GM12872 (cell line): ENCODE data around the gene VAPB.

Experiments used
- TF ChIP-seq, protein P1 (sequence below): IDR thresholded peaks from 3 replicates; pipeline ENCODE4 v1.5.1; 2011; ENCODE audit warnings: low read depth, mild to moderate bottlenecking, low read length, moderate library complexity; ENCODE audit not compliant: insufficient read depth

VAPB gene

DNA sequence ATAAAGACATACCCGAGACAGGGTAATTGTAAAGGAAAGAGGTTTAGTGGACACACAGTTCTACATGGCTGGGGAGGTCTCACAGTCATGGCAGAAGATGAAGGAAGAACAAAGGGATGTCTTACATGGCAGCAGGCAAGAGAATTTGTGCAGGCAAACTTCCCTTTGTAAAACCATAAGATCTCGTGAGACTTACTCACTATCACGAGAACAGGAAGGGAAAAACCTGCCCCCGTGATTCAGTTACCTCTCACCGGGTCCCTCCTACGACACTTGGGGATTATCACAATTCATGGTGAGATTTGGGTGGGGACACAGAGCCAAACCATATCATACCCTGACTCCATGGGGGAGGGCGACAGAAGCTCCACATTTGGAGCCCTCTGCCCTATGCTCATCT, 7.4 kb upstream of the VAPB start:
- TF ChIP-seq, protein P1, sequence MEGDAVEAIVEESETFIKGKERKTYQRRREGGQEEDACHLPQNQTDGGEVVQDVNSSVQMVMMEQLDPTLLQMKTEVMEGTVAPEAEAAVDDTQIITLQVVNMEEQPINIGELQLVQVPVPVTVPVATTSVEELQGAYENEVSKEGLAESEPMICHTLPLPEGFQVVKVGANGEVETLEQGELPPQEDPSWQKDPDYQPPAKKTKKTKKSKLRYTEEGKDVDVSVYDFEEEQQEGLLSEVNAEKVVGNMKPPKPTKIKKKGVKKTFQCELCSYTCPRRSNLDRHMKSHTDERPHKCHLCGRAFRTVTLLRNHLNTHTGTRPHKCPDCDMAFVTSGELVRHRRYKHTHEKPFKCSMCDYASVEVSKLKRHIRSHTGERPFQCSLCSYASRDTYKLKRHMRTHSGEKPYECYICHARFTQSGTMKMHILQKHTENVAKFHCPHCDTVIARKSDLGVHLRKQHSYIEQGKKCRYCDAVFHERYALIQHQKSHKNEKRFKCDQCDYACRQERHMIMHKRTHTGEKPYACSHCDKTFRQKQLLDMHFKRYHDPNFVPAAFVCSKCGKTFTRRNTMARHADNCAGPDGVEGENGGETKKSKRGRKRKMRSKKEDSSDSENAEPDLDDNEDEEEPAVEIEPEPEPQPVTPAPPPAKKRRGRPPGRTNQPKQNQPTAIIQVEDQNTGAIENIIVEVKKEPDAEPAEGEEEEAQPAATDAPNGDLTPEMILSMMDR, result no peak

DNA sequence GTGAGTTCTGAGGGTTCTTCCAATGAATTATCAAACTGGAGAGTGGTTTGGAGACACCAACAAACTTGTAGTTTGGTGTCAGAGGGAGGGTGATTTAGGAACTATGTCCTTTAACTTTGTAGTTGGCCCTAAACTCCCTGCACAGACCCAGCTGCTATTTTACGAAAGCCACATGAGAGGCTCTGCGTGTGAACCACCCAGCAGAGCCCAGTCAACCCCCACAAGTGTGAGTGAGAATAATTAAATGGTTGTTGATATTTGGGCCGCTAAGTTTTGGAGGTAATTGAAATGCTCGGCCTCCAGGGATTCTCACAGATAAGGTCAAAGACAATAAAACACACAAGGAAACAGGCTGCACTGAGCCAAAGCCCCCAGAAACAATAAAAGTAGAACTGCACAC, 6.9 kb upstream of the VAPB start:
- TF ChIP-seq, protein P1, result no peak

DNA sequence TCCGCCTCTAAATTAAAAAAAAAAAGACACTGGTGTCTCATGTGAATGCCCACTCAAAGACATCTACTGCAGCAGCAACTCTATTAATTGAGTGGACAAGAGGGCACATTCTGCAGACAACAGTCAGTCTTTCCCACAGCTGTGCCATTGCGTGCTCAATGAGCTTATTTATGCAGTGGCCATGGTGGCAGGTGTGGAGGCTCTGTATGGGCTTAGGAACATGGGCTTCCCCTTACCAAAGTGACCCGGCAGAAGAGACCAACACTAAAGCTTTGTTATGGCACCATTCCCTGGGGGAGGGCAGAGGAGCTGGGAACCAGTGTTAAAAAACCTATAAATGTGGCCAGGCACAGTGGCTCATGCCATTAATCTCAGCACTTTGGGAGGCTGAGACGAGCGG, 4.2 kb upstream of the VAPB start:
- TF ChIP-seq, protein P1, result no peak

DNA sequence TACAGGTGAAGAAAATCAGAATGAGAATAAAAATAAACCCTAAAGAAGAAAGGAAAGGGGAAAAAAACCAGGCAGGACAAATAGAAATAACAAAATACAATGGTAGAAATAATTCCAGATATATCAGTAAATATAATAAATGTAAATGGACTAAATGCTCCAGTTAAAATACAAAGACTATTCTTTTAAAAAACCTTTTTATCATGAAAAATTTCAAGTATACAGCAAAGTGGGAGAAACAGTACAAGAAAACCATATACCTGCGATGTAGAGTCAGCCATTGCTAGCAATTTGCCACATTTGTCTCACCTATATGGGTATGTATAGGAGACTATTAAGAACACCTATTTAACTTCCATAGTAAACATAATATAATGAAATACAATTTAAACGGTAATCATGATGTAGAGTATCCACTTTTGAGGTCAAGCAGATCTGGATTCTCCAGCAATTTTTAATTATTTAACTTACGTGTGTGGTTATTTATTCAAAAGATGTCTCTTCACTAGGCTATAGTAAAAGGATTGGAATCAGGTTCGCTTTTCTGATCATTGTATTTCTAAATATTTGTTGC, 914 bp upstream of the VAPB start:
- TF ChIP-seq, protein P1, result no peak

DNA sequence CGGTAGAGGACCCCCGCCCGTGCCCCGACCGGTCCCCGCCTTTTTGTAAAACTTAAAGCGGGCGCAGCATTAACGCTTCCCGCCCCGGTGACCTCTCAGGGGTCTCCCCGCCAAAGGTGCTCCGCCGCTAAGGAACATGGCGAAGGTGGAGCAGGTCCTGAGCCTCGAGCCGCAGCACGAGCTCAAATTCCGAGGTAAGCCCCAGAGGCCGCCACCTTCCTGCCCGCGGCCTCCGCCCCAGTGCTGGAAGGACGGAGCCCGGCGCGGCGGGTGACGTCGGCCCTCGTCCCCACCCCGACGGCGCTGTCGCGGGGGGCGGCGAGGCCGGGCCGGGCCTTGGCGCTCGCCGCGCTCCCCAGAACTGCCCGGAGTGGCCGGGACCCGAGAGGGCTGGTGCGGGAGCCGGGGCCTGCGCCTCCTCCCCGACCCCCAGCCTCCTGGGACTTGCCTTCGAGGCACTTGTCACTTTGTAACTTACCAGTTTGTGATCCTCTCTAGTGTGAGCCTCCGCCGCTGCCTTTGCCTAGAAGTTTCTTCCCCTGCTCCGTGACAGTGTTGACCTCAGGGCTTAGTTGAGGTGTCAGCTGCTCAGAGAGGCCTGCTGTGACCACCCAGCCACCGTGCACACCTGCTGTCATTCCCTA, 417 bp downstream of the VAPB start:
- TF ChIP-seq, protein P1, result no peak

DNA sequence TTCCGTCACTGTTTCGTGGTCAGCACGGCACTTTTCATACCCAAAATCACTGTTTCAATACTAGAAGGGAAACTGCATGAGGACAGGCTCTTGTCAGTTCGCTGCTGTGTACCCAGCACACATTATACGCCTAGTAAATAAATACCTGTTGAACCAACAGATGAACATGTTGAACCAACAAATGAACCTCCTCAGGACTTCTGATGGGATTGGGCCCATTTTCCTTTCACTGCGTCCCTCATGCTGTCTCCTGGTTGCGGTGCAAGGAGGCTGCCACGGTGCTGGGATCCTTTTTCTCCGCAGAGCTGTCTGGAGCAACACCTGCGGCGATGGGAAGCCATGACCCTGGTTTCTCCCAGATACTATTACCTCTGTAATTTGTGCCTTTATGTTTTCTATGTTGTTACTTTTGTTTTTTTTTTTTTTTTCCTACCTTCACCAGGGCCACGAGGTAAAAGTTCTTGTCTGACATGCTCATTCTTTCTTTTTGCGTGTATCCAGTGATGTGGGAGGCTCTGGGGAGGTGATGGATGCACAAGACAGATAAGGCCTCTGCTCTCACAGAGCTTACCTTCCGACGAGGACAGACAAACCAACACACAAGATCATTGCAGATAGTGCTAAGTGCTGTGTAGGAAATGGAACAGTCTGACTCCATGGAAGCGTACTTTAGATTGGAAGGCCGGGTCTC, 1.1 kb downstream of the VAPB start:
- TF ChIP-seq, protein P1, result no peak

DNA sequence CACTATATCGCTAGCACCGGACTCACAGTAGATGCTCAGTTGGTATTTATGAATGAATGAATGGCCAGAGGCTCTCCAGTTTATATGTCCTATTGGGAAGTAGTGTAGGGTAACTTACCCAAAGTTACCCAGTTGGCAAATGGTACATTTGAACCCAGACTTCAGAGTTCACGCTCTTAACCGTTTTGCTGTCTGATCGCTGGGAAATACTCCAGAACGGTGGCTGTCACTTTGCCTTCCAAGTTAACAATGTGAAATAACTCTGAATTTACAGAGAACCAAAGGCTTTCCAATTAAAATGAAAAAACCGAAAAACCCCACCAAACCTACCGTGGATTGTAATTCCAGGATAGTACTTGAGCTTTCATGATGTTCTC, 1.6 kb downstream of the VAPB start:
- TF ChIP-seq, protein P1, result no peak
